Kidney (tissue), 14 donors: ENCODE results near the gene TMEM44. TPM values are rescaled to one million over a fixed set of nuclear protein-coding genes. Genes with fewer than 3 reads are reported as not detected.

Source experiments
- DNase-seq, 5 donors: peaks; one replicate each; pipeline ENCODE4 v3.0.0-alpha.2; 2013 to 2020
- FAIRE-seq: peaks from 2 replicates; lab custom pipeline; 2012; peaks lifted over from hg19 to GRCh38; lab: Jason Lieb, UNC
- H3K27ac ChIP-seq, 2 donors: one replicate each; pipeline ENCODE4 v1.7.0; 2013; ENCODE audit warnings: low read depth in 2 of 2, low read length in 2 of 2, inconsistent platforms in 1 of 2
- H3K27me3 ChIP-seq: one replicate; pipeline ENCODE4 v1.7.1; 2013; ENCODE audit warnings: low read length, inconsistent platforms; ENCODE audit not compliant: control insufficient read depth, insufficient read depth
- H3K36me3 ChIP-seq, 3 donors: one replicate each; pipeline versions ENCODE4 v1.7.0 to v1.7.1; 2013; ENCODE audit warnings: low read length in 3 of 3, control low read depth in 1 of 3, inconsistent platforms in 1 of 3; ENCODE audit not compliant: insufficient read depth in 3 of 3, control insufficient read depth in 2 of 3
- H3K4me1 ChIP-seq, 3 donors: one replicate each; pipeline versions ENCODE4 v1.7.0 to v1.7.1; 2013; ENCODE audit warnings: low read length in 3 of 3, inconsistent platforms in 1 of 3, low read depth in 1 of 3; ENCODE audit not compliant: control insufficient read depth in 2 of 3, insufficient read depth in 2 of 3
- H3K4me3 ChIP-seq, 3 donors: one replicate each; pipeline versions ENCODE4 v1.7.0 to v1.8.1; 2013; ENCODE audit warnings: low read length in 3 of 3, control low read depth in 1 of 3, inconsistent platforms in 1 of 3
- H3K9ac ChIP-seq, 3 donors: one replicate each; pipeline versions ENCODE4 v1.7.0 to v1.7.1; 2013; ENCODE audit warnings: low read length in 3 of 3, control low read depth in 1 of 3, inconsistent platforms in 1 of 3
- H3K9me3 ChIP-seq, 3 donors: one replicate each; pipeline versions ENCODE4 v1.7.0 to v1.7.1; 2013; ENCODE audit warnings: low read length in 3 of 3, control low read depth in 1 of 3, inconsistent platforms in 1 of 3; ENCODE audit not compliant: control insufficient read depth in 2 of 3, insufficient read depth in 1 of 3
- CTCF ChIP-seq: IDR thresholded peaks from 3 replicates; pipeline ENCODE4 v1.5.1; 2012; ENCODE audit warnings: mild to moderate bottlenecking, moderate library complexity, borderline replicate concordance; ENCODE audit not compliant: insufficient read depth; ENCODE audit errors: extremely low read depth
- intact Hi-C: fragments of 100-400 bp; cut with DNase I; formaldehyde crosslinking; loops from one replicate; pipeline ENCODE4 v1.11.1; 2022
- polyA plus RNA-seq: library from polyadenylated mRNA; stranded (reverse); fragments of 350-450 nt; fragmentation: Illumina TruSeq; extraction: RNeasy Lipid Tissue Mini Kit (QIAGEN cat#74804); gene quantifications from one replicate; pipeline ENCODE4 v1.2.3, GENCODE V29; 2014; ENCODE audit warnings: low read depth, low replicate concordance; ENCODE audit not compliant: insufficient read depth
- total RNA-seq: library from RNA; stranded (reverse); fragmentation: NEBNext Ultra II Directional; extraction: Animal tissue kit (Norgen Biotek cat#: 25700); gene quantifications from one replicate; pipeline ENCODE4 v1.2.1, GENCODE V29; 2021
- donor health status: control.
- donor health status: control.
- donor health status: control.
- donor health status: control.
- donor health status: control.
- donor health status: DM: yes; HTN: yes; CAD: no.
- donor health status: Normal renal cell carcinoma (clear cell type).

TMEM44 gene
- total and polyA plus RNA-seq, 2 donors from 2014 or later, result 7.0 to 15.7 TPM

- Histone ChIP-seq H3K36me3 (peaks cover 4 to 35% (median 14%) of the 10 kb centered on the region in 3 donors), H3K27ac (no peak overlapping the region), H3K4me3 (no peak overlapping the region), H3K9ac (no peak overlapping the region), H3K27me3 (no peaks in the 10 kb centered on the region), H3K4me1 (no peaks in the 10 kb centered on the region), H3K9me3 (no peaks in the 10 kb centered on the region)
- no peak for DNase-seq
- TF ChIP-seq CTCF, result no peak
- intact Hi-C loops, result no loop called here
- FAIRE-seq, result no peak
These were observed 26.6 kb upstream of the TMEM44 start for GRCh38 chr3:194659778-194660177.

GRCh38 chr3:194658477-194659242, 25.4 kb upstream of the TMEM44 start:
- Histone ChIP-seq H3K4me1 (no peaks in the 10 kb centered on the region), H3K36me3 (peaks cover 4 to 34% (median 17%) of the 10 kb centered on the region in 3 donors), H3K9me3 (no peaks in the 10 kb centered on the region), H3K27ac (no peak overlapping the region), H3K9ac (no peak overlapping the region), H3K27me3 (no peaks in the 10 kb centered on the region), H3K4me3 (no peak overlapping the region)
- FAIRE-seq (no peak), DNase-seq (no peak)
- intact Hi-C loops, result no loop called here
- TF ChIP-seq CTCF, result no peak

GRCh38 chr3:194657439-194657838, 24.2 kb upstream of the TMEM44 start:
- Histone ChIP-seq H3K9me3 (no peaks in the 10 kb centered on the region), H3K36me3 (peaks cover 4 to 41% (median 23%) of the 10 kb centered on the region in 3 donors), H3K27me3 (no peaks in the 10 kb centered on the region), H3K4me3 (no peak overlapping the region), H3K9ac (no peak overlapping the region), H3K4me1 (no peaks in the 10 kb centered on the region), H3K27ac (no peak overlapping the region)
- intact Hi-C loops, result no loop called here
- no peak for TF ChIP-seq CTCF
- no peak for FAIRE-seq
- no peak for DNase-seq

- no peaks in the 10 kb centered on the region for H3K27me3 ChIP-seq
- H3K9ac ChIP-seq, result no peak overlapping the region
- no peaks in the 10 kb centered on the region for H3K9me3 ChIP-seq
- H3K27ac ChIP-seq, result no peak overlapping the region
- H3K4me1 ChIP-seq, result no peaks in the 10 kb centered on the region
- intact Hi-C loops, result no loop called here
- no peak for DNase-seq
- no peak overlapping the region for H3K4me3 ChIP-seq
- FAIRE-seq, result no peak
- TF ChIP-seq CTCF, result no peak
- H3K36me3 ChIP-seq, result peaks cover 9 to 50% (median 36%) of the 10 kb centered on the region in 3 donors
These were observed 21.2 kb upstream of the TMEM44 start for GRCh38 chr3:194654443-194654842.
